ENCODE measurements around the gene MAB21L4.

MAB21L4 gene

DNA sequence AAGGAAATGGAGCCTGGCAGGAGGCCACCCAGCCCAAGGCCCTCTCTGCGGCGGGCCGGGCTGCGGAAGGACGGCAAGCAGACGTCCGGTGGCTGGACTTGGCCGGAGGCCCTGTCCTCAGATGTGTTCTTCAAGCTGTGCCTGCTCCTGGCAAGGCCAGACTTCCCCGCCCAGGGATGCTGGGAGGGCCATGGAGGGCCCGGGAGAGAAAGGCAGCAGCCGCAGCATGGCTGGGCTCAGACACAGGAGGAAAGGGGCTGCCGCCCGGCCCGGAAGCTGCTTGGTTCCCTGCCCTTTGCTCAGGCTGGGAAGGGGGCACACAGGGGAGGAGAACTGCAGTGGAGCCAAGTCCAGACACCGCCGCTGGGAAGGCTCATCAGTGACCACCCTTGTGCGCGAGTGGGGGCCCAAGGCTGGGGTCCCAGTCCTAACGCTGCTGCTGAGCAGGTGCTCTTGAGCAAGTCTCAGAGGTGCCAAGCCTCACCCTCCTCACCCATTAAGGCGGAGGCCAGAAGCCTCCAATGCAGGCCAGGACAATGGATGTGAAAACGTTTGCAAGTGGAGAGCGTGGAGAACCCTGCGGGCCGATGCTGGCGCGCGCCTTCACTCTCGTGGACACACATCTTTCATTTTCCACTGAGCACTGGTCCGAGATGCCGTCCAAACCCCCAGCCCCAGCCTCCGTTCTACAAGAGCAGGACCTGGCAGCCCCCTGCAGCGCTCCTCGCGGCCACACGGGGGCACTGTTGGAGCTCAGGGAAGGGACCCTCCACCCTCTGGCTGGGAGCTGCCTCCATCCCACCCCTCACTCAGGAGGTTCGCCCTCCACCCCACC, 18.1 kb upstream of the MAB21L4 start:
- peak; percentile 29 to 59 for DNase-seq (ENCODE audit: extremely low read depth in 1 of 2, low read depth in 1 of 2)

DNA sequence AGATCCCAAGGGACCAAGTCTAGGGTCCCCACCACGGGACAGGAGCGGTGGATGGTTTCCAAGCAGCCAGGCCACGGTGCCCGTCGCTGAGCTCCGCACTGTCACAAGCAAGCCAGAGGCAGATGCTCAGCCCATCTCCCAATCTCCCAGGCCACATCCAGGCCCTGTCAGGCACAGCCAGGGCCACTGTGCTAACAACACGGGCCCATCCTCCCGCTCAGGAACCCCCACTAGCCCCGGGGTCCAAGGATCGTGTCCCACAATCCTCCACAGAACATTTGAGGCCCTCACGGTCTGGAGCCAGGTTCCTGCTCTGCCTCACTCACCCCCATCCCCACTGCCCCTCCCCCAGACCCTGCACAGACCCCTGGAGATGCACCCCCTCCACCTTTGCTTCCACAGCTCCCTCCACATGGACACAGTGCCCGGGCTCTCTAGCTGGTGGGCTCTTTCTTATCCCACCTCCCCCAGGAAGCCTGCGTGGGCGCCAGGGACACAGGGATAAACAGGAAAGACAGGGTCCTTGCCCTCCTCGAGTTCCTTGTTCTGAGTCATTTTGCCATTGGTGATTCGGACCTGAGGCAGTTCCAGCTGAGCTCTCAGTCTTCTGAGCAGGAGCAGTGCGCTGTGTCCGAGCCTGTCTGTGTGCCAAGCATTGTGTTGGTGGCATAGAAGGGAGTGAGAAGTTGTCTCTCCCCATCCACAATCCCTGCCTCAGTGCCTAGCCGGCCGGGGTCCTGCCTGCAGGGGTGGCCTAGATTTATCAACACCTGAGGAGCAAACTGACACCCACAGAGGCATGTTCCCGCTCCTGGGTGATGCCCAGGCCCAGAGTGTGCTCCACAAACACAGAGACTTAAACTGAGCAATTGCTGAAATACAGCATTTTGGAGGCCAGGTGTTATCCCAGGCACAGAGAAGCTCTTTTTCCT, 17.2 kb upstream of the MAB21L4 start:
- no peak for DNase-seq (ENCODE audit: extremely low read depth in 1 of 2, low read depth in 1 of 2)

DNA sequence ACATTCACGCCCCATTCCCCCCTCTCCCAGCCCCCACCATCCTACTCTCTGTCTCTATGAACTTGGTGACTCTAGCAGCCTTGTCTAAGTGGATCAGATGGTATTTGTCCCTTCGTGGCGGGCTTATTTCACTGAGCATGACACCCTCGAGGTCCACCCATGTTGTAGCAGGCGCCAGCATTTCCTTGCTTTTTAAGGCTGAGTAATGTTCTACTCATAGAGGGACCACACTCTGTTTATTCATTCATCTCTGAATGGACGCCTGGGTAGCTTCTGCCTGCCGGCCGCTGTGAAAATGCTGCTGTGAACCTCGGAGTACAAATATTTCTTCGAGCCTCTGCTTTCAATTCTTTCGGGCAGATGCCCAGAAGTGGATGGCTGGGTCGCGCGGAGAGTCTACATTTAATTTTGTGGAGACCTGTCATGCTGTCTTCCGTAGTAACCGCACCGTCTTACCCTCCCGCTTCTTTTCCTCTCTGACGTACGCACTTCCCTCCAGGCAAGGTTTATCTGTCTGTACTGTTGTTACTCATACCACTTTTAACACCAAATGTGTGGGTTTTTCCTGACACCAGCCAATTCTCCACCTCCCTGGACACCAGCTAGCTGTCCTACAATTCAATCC, 15.8 kb upstream of the MAB21L4 start:
- DNase-seq (ENCODE audit: extremely low read depth in 1 of 2, low read depth in 1 of 2) = no peak

DNA sequence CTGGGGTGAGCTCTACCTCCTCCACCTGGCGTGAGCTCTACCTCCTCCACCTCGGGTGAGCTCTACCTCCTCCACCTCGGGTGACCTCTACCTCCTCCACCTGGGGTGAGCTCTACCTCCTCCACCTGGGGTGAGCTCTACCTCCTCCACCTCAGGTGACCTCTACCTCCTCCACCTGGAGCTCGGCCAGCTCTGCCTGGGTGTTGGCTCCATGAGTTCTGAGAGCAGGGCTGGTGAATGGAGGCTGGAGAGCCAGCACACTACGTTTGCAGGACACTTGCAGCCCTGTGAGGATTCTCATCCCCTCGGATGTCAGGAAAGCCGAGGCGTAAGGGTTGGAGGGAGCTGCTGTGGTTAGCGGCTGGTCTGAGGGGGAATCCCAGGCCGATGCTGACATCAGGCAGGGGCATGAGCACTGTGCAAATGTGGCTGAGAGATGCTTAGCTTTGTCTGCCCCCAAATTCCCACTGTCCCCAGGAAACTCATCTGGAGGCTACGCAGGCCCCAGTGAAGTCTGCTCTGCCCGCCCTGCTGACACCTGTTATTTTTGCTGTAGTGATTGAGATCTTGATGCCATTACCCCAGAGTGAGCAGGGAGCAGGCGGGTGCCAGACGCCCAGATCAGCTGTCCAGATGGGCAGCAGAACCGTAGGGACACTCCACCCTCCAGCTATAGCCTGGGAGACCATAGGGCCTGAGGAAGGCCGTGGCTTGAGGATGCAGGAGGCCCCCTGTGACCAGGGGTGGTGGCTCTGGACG, 13.4 kb upstream of the MAB21L4 start:
- no peak for DNase-seq (ENCODE audit: extremely low read depth in 1 of 2, low read depth in 1 of 2)

DNA sequence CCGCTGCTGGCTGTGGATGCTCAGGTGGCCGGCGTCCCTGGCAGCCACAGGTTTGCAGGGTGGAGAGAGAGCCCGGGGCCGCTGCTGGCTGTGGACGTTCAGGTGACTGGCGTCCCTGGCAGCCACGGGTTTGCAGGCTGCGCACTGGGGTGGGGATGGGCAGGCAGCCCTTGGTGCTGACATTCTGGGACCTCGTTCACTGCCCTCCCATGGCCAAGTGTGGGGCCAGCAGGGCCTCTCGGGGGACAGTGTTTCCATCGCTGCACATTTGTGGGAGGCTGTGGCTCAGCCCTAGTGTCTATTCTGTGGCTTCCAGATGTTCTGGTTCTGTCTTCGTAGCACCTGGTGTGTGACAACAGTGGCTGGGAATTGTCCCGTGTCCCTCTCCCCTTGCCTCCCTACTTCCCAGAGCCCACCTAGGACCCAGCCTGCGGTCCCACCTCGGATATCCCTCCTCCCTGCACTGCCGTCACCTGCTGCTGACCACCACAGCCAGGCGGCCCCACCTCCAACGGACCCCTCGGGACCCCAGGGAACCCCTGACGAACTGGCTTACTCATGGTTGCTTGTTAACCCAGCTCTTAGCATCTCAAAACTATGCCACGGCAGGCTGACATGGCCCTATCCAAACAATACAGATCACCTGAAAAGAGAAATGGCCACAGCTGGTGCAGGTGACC, 11.1 kb upstream of the MAB21L4 start:
- DNase-seq (ENCODE audit: extremely low read depth in 1 of 2, low read depth in 1 of 2) = no peak

DNA sequence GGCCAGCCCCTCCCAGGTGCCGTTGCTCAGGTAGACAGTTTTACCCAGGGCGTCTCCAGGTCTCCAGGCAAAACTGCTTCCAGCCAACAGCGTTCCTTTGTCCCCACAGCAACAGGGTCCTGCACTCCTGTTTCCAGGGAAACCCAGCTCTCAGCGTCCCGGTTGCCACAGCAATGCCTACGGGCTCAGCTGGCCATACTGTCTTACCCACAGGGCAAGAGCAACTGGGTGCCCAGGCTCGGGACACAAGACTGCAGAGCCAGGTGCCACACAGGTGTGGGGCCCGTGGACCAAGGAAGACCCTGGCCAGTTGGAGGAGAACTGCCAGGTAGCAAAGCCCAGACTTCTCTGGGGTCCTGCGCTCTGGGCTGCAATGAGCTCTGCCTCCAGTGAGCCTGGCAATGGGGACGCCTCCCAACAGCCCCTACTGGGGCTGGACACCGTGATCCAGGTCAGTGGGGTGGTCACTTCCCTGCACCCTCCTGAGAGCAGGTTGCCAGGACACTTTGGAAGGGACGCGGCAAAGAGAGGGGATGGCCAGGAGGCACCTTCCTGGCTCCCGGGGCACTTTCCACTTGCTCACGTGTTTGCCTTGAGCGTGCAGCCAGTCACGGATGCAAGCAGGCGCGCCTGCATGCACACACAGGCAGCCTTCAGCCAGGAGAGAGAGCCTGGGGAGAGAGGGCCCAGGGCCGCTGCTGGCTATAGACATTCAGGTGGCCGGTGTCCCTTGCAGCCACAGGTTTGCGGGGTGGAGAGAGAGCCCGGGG, 10.4 kb upstream of the MAB21L4 start, which contains the start of gene CROCC2:
Gene CROCC2 (plus strand): TSS at position 196 of the 770 bp plus-strand sequence. CDS start 178 bp downstream, at position 374.
- no peak for DNase-seq (ENCODE audit: extremely low read depth in 1 of 2, low read depth in 1 of 2)

DNA sequence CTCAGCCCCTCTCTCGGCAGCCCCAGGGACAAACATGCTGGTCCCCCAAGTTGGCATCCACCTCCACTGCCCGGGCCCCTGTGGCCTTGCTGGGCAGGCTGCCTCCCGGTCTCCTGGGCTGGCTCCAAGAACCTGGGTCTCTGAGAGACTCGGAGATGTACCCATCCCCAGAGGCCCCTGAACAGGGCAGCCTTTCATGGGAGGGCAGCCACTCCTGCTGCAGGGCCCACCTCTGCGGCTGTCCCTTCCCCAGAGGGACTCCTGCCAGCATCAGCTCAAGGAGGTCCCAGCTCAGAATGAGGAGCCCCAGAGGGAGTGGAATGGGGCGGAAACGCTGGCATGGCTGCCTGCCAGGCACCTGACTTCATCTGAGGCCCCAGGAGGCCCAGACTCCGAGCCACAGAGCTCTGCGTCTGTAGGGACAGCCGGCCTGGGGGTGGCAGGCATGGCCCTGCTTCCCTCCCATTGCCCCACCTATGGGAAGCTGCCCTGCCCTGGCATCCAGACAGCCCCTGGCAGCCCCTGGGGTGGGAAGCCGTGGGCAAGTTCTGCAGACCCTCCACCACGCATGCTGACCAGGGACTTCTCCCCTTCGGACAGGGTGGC, 9.3 kb upstream of the MAB21L4 start:
- no peak for DNase-seq (ENCODE audit: extremely low read depth in 1 of 2, low read depth in 1 of 2)

DNA sequence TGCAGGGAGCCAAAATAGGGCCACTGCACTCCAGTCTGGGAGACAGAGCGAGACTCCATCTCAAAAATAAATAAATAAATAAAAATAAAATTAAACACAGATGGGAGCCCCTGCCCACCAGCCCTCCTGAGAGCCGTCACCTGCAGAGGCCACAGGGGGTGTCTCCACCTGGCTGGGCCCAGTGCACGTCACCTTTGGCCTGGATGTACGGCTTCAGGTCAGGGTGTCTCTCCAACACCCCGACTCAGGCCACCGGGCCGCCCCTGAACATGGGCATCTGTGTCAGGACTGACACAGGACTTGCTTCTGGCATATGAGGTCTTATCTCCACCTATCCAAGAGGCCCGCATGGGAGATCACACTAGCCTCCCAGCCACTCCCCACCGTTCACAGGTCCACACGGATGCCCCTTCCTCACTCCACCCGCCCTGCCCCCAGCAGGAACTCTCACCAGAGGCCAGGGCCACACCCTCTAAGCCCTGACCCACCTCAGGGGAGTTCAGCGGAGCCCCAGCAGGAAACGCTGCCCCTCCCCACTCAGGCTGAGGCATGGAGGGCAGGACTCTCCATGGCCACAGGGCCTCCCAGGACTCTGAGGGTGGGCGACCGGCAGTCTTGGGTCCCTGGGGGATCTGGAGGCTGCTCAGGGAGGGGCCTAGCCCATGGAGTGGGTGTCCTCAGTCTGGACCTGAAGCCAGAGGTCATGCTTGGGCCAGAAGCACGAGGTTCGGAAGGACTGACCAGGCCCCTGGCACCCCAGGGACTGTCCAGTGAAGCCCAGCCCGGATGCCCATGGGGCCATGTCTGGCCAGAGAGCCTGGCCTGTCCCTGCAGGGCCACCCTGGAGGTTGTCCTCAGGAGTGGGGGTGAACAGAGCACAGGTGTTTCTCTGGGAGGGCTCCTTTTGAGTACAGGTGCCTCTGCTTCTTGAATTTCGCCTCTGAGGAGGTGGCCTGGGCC, 8.5 kb upstream of the MAB21L4 start:
- DNase-seq (ENCODE audit: extremely low read depth in 1 of 2, low read depth in 1 of 2) = no peak

DNA sequence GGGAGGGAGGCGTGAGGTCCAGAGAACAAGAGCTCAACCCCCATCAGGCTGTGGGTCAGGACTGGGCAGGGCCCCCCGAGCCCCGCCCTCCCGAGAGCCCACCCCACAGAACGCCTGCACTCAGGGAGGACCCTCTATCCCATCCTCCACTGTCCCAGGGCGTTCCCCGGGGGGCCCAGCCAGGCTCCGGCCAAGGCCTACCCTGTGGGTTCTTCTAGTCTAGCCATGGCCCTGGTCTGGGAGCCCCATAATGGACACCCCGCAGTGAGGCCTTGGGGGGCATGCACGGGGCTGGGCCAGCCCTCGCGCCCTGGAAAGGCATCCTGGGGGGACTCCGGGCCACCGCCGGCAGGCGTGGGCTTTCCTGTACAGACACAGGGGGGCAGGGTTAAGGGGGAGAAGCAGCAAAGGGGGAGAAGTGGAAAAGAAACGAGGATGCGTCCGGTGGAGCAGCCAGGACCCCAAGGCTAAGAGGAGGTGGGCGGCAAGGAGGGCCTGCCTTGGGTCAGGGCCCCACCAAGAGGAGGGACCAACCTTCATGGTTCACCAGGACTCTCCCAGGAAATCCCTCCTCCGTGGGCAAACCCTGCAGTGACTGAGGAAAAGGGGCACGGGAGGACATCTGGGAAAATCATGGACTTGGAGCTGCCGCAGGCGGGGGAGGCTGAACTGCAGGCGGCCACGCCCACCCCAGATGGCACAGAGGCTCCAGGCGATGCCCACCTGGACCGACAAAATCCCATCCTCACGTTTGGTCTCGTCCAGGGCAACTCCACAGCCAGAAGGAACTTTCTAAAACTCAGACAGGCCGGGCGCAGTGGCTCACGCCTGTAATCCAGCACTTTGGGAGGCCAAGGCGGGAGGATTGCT, 7.5 kb upstream of the MAB21L4 start:
- DNase-seq (ENCODE audit: extremely low read depth in 1 of 2, low read depth in 1 of 2) = no peak

DNA sequence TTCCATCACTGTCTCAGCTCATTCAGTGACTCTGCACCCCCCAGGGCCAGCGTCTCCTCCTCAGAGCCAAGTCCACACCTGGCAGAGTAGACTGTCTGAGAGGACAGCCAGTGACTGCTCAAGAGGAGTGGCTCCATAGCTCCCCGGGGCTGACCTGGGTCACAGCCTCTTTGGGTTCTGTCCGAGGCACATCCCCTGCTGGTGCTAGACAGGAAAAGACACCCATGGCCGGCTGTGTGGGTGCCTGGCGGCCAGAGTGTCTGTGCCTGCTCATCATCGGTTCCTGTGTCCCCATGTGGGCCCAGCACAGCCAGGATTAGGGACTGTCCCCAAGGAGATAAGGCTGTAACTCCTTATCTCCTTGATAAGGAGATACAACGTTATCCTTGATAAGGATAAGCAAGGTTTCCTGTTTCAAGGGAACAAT, 6.7 kb upstream of the MAB21L4 start:
- no peak for DNase-seq (ENCODE audit: extremely low read depth in 1 of 2, low read depth in 1 of 2)

DNA sequence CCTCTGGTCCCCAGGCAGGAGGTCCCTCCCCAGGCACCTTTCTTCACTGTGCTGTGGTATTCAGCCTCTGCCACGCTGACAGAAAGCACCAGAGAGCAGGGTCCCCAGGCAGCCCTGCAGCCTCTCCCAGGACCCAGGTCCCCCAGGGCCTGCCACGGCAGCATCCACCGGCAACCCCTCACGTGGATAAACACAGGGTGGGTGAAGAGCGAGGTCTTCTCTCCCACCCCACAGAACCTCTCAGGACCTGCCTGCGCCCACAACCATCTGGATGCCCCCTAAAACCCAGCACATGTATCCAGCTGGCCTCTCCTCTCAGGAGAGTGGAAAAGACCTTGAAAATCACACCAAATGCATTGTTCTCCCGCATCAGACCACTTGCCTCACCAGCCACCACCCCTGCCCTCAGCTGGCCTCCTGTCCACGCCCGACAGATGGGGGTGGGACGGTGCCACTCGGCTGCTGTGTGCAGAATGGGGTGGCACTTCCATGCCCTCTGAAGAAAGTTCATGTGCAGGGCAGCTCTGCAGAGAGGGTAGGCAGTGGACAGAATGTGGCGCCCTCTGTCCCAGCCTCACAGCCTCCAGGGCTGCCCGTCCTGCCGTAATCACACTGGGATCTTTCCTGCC, 6.1 kb upstream of the MAB21L4 start:
- no peak for DNase-seq (ENCODE audit: extremely low read depth in 1 of 2, low read depth in 1 of 2)

DNA sequence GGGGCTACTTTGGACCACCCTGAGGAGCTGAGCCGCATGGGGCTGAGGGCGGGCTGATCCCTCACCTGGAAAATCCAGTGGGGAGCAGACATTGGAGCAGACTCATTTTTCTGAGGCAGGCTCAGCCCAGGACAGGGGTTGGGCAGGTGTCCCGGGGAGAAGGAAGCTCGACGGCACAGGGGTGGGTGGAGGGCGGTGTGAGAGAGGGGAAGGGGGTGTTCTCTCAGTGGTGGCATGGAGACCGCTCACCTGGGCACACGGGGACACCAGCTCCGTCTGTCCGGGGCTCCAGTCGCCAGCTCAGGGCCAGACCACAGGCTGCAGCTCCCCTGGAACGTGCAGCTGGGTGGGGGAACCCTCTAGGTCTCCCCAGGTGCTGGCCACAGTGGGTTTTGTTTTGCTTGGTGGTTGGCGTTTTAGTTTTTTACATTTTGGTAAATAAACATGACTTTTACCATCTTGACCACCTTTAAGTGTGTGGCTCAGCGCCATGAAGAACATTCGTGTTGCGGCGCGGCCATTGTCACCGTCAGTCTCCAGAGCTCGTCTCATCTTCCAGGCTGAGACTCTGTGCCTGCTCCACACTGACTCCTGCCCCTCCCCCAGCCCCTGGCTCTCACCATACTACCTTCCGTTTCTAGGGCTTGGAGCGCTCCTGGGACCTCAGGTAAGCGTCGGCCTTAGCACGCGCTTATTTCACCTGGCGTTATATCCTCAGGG, 4.3 kb upstream of the MAB21L4 start:
- DNase-seq (ENCODE audit: extremely low read depth in 1 of 2, low read depth in 1 of 2) = no peak

DNA sequence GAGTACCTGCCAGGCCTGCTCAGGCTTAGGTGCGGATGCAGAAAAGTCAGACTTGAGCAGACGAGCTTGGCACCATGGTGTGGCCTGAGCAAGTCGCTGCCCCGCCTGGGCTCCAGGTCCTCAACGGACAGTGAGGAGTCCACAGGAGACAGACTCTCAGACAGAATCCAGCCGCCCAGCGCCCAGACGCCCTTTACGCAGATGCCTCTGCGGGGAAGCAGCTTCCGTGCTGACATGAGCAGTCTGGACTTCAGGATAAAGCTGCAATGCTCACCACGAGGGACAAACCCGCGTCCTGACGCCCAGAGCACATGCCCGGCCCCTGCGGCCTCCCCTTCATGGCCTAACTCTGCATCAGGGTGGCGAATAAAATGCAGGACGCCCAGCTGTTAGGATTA, 3.5 kb upstream of the MAB21L4 start:
- no peak for DNase-seq (ENCODE audit: extremely low read depth in 1 of 2, low read depth in 1 of 2)

DNA sequence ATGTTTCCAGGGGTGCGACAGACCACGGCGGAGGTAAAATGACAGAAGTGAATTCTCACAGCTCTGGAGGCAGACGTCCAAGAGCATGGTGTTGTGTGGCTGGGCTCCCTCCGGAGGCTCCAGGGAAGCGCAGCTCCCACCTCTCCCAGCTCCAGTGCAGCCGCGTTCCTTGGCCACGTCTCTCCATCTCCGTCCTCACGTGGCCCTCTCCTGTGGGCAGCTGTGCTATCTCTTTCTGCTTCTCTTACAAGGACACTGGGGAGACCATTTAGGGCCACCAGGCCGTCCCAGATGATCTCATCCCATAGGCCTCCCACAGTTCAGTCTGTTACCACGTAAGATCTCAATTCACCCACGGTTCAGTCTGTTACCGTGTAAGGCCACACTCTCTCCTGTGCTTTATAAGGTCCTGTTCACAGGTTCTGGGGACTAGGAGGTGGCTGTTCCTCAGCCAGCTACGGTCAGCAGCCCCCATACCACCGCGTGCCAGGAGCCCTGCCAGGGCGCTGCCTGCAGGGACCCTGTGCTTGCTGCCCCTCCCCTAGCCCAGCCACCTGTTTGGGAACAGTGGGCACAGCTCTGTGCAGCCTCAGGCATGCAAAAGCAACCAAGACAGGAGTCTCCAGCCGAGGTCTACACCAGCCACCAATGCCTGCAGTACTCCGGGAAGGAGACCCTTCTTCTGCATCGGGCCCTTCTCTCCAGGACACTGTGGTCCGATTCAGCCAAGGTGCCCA, 2.9 kb upstream of the MAB21L4 start:
- no peak for DNase-seq (ENCODE audit: extremely low read depth in 1 of 2, low read depth in 1 of 2)
